ENCODE measurements around the gene BCL2.

The BCL2 gene

GRCh38 chr18:63309422-63309821, 10.1 kb downstream of the BCL2 start:
- no peak for DNase-seq (ENCODE audit: low read depth in 2 of 2)

GRCh38 chr18:63307551-63308200, 11.9 kb downstream of the BCL2 start:
- DNase-seq (ENCODE audit: low read depth in 2 of 2) = no peak

- DNase-seq (ENCODE audit: low read depth in 2 of 2) = no peak
Measured at GRCh38 chr18:63306819-63307550, 12.6 kb downstream of the BCL2 start.

GRCh38 chr18:63306249-63306648, 13.3 kb downstream of the BCL2 start:
- no peak for DNase-seq (ENCODE audit: low read depth in 2 of 2)

- no peak for DNase-seq (ENCODE audit: low read depth in 2 of 2)
Measured at GRCh38 chr18:63303547-63303946, 16.0 kb downstream of the BCL2 start.

GRCh38 chr18:63302636-63303405, 16.7 kb downstream of the BCL2 start:
- no peak for DNase-seq (ENCODE audit: low read depth in 2 of 2)

- no peak for DNase-seq (ENCODE audit: low read depth in 2 of 2)
Measured at GRCh38 chr18:63302220-63302619, 17.3 kb downstream of the BCL2 start.

- DNase-seq (ENCODE audit: low read depth in 2 of 2) = no peak
Measured at GRCh38 chr18:63301434-63301833, 18.1 kb downstream of the BCL2 start.

GRCh38 chr18:63299837-63300745, 19.5 kb downstream of the BCL2 start:
- DNase-seq (ENCODE audit: low read depth in 2 of 2) = no peak

GRCh38 chr18:63298400-63299365, 20.9 kb downstream of the BCL2 start:
- no peak for DNase-seq (ENCODE audit: low read depth in 2 of 2)

- no peak for DNase-seq (ENCODE audit: low read depth in 2 of 2)
Measured at GRCh38 chr18:63297687-63298399, 21.7 kb downstream of the BCL2 start.

GRCh38 chr18:63293935-63294334, 25.6 kb downstream of the BCL2 start:
- DNase-seq (ENCODE audit: low read depth in 2 of 2) = no peak

GRCh38 chr18:63292831-63293683, 26.5 kb downstream of the BCL2 start:
- DNase-seq (ENCODE audit: low read depth in 2 of 2) = no peak

GRCh38 chr18:63291278-63291677, 28.3 kb downstream of the BCL2 start:
- DNase-seq (ENCODE audit: low read depth in 2 of 2) = no peak

GRCh38 chr18:63290821-63291200, 28.8 kb downstream of the BCL2 start:
- DNase-seq (ENCODE audit: low read depth in 2 of 2) = no peak

- no peak for DNase-seq (ENCODE audit: low read depth in 2 of 2)
Measured at GRCh38 chr18:63290166-63290820, 29.3 kb downstream of the BCL2 start.

- no peak for DNase-seq (ENCODE audit: low read depth in 2 of 2)
Measured at GRCh38 chr18:63288311-63288710, 31.3 kb downstream of the BCL2 start.

- DNase-seq (ENCODE audit: low read depth in 2 of 2) = no peak
Measured at GRCh38 chr18:63287691-63288220, 31.8 kb downstream of the BCL2 start.
